RWPE2 (cell line): Measurements from ENCODE around the gene TCN2.
A peak's percentile ranks its signal among the peaks of the same experiment; 100 is the strongest.

Source experiments
- ATAC-seq: fragments of 200-7000 bp; cut with Tn5 transposase; 3 replicates; pipeline ENCODE4 v1.9.1; 2021; ENCODE audit warnings: low read depth
- DNase-seq: peaks from one replicate; pipeline ENCODE4 v3.0.0-alpha.2; 2020; ENCODE audit warnings: low spot score
- H3K27ac ChIP-seq: fragments of 450-650 bp; 2 replicates; pipeline ENCODE4 v1.5.1; 2017; ENCODE audit warnings: mild to moderate bottlenecking; ENCODE audit not compliant: poor library complexity, severe bottlenecking
- H3K27me3 ChIP-seq: fragments of 250-450 bp; sonication (Bioruptor Pico); 2 replicates; pipeline ENCODE4 v1.5.1; 2021; ENCODE audit warnings: mild to moderate bottlenecking, moderate library complexity; ENCODE audit not compliant: insufficient read depth, poor library complexity, severe bottlenecking
- H3K36me3 ChIP-seq: fragments of 250-450 bp; sonication (Bioruptor Pico); 2 replicates; pipeline ENCODE4 v1.5.1; 2020; ENCODE audit warnings: low read depth, mild to moderate bottlenecking, moderate library complexity
- H3K4me1 ChIP-seq: fragments of 250-450 bp; sonication (Bioruptor Pico); 2 replicates; pipeline ENCODE4 v1.5.1; 2021; ENCODE audit warnings: mild to moderate bottlenecking, moderate library complexity; ENCODE audit not compliant: insufficient read depth, poor library complexity, severe bottlenecking
- H3K4me3 ChIP-seq: fragments of 250-450 bp; sonication (Bioruptor Pico); 2 replicates; pipeline ENCODE4 v1.5.1; 2021; ENCODE audit warnings: mild to moderate bottlenecking, moderate library complexity; ENCODE audit not compliant: severe bottlenecking
- H3K9me3 ChIP-seq: fragments of 250-450 bp; sonication (Bioruptor Pico); 2 replicates; pipeline ENCODE4 v1.5.1; 2021; ENCODE audit warnings: mild to moderate bottlenecking, moderate library complexity; ENCODE audit not compliant: severe bottlenecking
- TF ChIP-seq, protein P1 (sequence below): fragments of 450-650 bp; IDR thresholded peaks from one replicate; pipeline ENCODE4 v1.5.1; 2017; ENCODE audit warnings: mild to moderate bottlenecking, moderate library complexity; ENCODE audit not compliant: poor library complexity, severe bottlenecking

The TCN2 gene

DNA sequence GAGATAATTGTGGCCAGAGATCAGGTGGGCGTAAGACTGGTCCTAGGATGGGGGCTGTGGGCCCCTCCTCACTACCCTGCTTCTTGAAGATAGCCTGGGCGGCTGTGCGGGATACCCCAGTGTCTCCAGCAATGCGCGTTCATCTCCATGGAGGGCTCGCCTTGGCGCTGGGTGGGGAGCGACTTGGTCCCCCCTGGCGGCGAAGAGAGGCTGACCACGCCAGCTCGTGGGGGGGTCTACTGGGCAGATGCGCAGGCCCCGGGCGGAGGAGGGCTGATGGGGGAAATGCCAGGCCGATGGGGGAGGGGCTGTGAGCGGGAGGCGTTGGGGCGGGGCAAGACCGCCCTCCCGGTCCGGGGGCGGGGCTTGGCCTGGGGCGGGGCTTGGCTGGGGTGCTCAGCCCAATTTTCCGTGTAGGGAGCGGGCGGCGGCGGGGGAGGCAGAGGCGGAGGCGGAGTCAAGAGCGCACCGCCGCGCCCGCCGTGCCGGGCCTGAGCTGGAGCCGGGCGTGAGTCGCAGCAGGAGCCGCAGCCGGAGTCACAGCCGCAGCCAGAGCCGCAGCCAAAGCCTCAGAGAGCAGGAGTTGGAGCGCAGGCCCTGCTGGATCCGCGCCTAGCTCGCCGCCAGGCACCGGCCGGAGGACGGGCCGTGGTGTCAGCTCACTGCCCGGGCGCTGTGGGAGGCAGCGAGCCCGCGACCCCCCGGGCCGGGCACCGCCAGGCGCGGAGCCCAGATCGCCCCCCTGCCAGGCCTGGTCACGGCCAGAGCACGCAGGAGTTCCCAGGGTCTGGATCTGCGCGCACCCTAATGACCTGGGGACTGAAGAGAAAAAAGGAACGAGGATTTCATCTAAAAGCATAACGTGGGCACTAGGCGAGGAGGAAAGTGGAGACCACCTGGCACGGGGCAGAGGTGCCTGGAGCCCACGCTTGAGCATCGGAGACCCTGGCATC, 28.6 kb downstream of the TCN2 start, which contains the start of gene SLC35E4:
SLC35E4 (plus strand) TSS at position 509 of the 953 bp plus-strand sequence. CDS start 670 bp downstream, outside the sequence.
- H3K27me3 ChIP-seq: no peaks in the 10 kb centered on the region
- H3K4me3 ChIP-seq: peak within 1 kb of the TSS; percentile 44
- ATAC-seq: peak; percentile 78
- H3K36me3 ChIP-seq: no peaks in the 10 kb centered on the region
- TF ChIP-seq, protein P1, sequence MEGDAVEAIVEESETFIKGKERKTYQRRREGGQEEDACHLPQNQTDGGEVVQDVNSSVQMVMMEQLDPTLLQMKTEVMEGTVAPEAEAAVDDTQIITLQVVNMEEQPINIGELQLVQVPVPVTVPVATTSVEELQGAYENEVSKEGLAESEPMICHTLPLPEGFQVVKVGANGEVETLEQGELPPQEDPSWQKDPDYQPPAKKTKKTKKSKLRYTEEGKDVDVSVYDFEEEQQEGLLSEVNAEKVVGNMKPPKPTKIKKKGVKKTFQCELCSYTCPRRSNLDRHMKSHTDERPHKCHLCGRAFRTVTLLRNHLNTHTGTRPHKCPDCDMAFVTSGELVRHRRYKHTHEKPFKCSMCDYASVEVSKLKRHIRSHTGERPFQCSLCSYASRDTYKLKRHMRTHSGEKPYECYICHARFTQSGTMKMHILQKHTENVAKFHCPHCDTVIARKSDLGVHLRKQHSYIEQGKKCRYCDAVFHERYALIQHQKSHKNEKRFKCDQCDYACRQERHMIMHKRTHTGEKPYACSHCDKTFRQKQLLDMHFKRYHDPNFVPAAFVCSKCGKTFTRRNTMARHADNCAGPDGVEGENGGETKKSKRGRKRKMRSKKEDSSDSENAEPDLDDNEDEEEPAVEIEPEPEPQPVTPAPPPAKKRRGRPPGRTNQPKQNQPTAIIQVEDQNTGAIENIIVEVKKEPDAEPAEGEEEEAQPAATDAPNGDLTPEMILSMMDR: no peak
- H3K9me3 ChIP-seq: no peaks in the 10 kb centered on the region
- H3K27ac ChIP-seq: peak within 1 kb of the TSS; percentile 79
- DNase-seq: peak; percentile 90
- H3K4me1 ChIP-seq: peaks cover 6% of the 10 kb centered on the region

DNA sequence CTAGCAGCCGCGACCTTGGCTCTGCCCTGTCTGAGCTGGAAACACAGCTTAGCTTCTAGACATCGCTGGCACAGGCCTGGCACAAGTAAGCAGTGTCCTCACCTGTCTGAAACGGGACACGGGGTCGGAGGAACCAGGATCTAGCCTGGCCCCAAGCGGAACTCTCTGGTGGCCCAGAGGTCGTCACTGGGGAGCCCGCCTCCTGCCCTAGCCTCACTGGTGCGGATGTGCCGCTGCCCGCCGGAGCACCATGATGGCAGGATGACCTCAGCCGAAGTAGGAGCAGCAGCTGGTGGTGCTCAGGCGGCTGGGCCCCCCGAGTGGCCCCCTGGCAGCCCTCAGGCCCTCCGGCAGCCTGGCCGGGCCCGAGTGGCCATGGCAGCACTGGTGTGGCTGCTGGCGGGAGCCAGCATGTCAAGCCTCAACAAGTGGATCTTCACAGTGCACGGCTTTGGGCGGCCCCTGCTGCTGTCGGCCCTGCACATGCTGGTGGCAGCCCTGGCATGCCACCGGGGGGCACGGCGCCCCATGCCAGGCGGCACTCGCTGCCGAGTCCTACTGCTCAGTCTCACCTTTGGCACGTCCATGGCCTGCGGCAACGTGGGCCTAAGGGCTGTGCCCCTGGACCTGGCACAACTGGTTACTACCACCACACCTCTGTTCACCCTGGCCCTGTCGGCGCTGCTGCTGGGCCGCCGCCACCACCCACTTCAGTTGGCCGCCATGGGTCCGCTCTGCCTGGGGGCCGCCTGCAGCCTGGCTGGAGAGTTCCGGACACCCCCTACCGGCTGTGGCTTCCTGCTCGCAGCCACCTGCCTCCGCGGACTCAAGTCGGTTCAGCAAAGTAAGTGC, 29.5 kb downstream of the TCN2 start:
- Histone ChIP-seq H3K27me3 (no peaks in the 10 kb centered on the region), H3K9me3 (no peaks in the 10 kb centered on the region), H3K4me3 (peak overlapping the region; percentile 44), H3K27ac (peak overlapping the region; percentile 79), H3K36me3 (no peaks in the 10 kb centered on the region), H3K4me1 (peaks cover 6% of the 10 kb centered on the region)
- ATAC-seq: peak; percentile 13; the same call in 2 of the 3 replicates
- TF ChIP-seq, protein P1: no peak
- no peak for DNase-seq

DNA sequence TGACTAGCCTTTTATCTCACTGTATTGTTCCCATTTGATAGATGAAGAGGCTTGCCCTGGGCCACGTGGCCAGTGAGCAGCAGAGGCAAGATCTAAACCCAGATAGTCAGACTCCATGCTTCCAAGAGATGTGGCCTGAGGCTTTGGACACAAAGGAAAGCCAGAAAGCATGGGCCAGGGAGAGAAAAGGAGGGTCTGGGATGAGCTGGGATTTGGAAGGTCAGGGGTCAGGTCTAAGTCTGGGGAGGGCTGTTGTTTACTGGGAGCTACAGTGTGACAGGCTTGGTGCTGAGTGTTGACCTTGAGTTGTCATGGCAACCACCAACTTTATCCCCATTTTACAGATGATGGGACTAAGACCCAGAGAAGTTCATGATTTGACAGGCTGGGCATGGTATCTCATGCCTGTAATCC, 30.7 kb downstream of the TCN2 start:
- Histone ChIP-seq H3K27me3 (no peaks in the 10 kb centered on the region), H3K4me1 (peaks cover 6% of the 10 kb centered on the region), H3K9me3 (no peaks in the 10 kb centered on the region), H3K36me3 (no peaks in the 10 kb centered on the region), H3K4me3 (no peak overlapping the region), H3K27ac (no peak overlapping the region)
- ATAC-seq: no peak
- TF ChIP-seq, protein P1: no peak
- DNase-seq: no peak

DNA sequence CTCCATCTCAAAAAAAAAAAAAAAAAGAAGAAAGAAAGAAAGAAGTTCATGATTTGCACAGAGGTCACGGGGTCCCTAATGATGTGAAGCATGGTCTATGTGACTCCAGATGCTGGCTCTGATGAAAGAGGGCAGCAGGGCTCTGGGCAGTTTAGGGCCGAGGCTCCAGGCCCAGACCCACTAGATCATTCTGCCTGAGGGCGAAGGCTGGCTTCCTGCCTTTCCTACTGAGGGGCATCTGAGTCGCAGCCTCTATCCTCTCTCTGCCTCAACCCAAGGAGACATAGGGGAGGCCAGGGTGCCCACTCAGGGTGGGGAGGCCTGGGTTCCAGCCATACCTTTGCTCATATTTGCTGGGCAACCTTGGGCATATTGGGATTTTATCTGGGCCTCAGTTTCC, 33.4 kb downstream of the TCN2 start:
- no peak overlapping the region for H3K4me3 ChIP-seq
- no peaks in the 10 kb centered on the region for H3K36me3 ChIP-seq
- ATAC-seq (no peak), DNase-seq (no peak)
- no peaks in the 10 kb centered on the region for H3K4me1 ChIP-seq
- H3K9me3 ChIP-seq: no peaks in the 10 kb centered on the region
- no peaks in the 10 kb centered on the region for H3K27me3 ChIP-seq
- no peak overlapping the region for H3K27ac ChIP-seq
- TF ChIP-seq, protein P1: no peak
